NCI-H2196 (cell line): ENCODE measurements around the gene NEDD4L.
A peak's percentile ranks its signal among the peaks of the same experiment; 100 is the strongest.

Source experiments
- DNase-seq: peaks from one replicate; lab custom pipeline; 2025; ENCODE audit not compliant: unreplicated experiment; lab: John Stamatoyannopoulos, UW

The NEDD4L gene

DNA sequence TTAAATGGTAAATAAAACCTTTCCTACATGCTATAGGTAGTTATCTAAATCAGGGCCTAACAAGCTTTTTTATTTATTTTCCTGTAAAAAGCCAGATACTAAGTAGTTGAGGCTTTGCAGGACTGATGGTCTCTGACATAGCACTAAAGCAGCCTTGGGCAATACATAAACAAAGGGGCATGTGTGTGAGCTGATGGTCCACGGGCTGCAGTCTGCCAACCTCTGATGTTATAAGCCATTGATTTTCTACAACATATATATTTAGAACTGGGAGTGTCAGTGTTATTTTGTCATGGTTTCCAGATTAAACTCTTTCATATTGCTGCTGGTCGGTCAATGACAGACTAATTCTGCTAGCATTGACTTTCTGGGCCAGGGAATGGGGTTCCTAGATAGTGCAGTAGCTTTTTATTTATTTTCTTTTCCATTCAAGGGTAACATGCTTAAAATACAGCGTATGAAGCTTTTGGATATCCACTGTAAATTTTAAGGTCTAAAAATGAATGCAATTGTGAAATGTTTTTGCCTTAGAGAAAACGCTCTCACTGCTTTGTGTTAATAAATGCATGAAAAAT is 134.0 kb downstream of the NEDD4L start:
- DNase-seq = no peak

DNA sequence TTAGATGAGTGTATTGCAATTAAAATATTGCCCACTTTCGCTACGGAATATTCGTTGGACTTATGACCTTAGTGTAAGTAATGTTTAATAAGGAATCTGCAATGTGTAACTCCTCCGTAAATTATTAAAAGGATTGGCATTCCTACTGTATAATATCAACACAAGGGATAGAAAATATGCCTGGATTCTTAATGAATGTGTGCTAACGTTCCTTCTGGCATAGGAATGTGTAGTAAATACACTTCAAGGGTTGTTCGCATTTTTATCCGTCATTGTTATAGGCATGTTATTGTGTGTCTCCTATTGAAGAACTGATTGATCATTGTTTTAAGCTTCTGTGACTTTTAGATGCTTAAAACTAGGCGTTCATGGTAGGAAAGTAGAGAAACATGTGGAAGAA is 134.5 kb downstream of the NEDD4L start:
- no peak for DNase-seq

DNA sequence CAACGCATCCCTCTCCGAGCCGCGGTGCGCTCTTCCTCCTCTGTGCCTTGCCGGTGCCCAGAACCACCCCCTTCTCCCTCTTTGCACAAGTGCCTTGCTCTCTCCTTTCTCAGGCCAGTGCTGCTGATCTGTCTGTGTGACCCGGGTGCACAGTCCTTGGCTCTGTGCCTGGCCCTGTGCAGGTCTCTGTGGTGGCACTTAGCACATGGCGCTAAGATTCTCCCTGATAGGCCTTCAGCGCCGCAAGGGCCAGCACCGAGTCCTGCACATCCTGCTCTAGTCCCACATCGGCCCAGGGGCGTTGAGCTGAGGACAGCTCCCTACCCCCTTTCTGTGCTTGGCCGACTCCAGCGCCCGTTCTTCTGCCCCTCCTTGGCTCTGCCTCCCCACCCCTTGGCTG is 136.1 kb downstream of the NEDD4L start:
- no peak for DNase-seq

DNA sequence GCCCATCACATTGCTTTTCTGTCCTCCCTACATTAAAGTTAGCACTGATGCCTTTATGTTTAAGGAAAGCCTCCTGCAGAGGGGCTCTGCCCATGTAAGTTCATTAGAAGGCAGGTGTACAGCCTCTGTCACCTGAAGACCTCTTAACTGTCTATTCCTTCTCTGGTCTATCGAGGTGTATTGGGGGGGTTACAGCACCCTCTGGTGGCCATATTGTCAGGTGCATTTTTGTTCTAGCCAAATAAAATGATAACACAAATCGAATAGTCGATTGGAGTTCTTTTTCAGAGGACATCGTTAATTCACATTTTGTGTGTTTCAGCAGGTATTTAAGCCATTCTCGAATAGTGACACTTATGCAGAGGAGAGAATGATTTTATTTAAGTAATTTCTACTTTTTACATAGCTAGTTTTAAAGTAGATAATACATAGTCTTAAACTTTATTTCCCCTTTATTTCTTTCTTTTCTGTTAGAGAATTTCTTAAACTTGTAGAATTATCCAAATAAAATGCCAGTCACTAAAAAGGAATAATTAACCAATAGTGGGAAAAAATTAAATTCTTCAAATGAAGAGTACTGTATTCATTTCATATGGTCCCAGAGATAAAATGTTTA is 136.8 kb downstream of the NEDD4L start:
- peak; percentile 67 for DNase-seq

DNA sequence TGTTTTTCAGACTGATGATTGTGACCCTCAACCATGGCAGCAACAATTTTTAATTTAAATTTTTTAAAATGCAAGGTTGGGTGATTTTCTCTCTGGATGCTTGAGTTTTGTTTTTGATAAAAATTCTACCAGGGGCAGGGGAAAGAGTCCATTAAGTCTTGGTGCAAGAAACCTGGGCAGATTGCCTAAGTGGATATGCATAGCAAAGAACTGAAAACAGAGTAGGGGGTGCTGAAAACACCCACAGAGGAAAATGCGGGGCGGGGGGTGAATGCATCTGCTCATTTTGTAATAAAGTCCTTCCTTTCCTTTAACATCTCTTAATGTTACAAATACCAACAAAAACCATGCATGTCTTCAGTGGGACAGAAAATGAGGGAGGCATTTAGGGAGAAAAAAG is 138.0 kb downstream of the NEDD4L start:
- no peak for DNase-seq

DNA sequence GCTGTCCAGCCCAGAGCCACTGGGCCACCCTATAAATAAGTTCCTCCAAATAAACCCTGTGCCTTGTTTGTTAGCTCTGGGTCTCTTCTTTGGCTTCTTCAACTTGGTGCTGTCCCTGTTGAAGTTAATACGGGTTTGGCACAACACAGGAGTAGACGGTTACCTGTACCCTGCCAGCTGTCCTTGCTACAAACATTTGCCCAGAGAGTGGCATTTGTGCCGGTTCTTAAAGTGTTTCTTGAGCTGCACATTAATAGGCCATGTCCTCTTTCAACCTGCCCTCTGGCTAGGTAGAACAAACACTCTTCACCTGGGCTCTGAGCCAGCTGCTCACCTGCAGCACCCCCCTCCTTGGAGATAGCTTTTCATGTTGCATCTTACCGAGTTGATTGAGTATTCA is 139.2 kb downstream of the NEDD4L start:
- peak; percentile 75 for DNase-seq

DNA sequence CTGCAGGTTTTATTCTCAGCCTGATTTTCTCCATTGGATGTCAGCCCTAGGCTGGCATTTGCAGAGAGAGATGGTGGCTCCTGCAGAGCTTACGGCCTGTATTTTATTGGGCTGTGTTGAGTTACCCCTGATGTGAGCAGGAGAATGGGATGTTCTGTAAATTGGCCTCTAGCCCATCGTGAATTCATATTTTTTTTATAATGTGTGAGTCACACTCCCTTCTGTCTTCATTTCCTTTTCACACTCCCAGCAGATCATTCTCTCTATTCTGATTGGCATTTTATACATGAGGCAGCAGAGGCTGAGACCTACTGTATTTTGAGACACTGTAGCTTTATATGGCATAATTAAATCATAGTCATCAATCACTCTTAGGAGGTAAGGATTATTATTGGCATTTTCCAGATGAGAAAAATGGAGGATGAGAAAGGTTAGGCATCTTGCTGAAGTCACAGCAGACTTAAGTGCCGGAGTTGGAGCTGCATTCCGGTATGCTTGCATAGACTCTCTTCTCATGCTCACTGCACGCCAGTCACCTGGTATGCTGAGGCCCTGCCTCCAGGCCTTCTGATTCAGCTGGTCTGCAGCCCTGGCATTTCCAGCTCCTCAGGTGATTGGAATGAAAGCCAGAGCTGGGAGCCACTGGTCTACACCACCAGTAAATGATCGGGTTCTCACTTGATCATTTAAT is 142.4 kb downstream of the NEDD4L start:
- DNase-seq = peak; percentile 49

DNA sequence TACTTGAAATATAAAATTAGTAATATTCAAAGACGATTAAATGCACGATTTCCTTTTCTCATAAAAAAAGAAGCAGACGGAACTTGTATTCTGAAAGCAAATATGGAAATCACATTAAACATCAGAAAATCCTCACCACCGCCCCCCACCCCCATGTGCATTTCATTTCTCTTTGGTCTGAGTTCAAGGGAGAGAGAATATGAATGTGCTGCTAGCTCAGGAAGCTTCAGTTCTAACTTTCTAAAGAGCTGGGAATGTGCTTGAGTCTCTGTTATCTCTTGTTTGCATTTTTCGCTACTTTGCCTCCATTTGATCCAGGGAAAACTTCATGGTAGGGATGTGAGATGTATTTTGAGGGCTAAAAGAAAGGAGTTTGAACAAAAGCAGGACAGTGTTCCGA is 143.6 kb downstream of the NEDD4L start:
- no peak for DNase-seq

DNA sequence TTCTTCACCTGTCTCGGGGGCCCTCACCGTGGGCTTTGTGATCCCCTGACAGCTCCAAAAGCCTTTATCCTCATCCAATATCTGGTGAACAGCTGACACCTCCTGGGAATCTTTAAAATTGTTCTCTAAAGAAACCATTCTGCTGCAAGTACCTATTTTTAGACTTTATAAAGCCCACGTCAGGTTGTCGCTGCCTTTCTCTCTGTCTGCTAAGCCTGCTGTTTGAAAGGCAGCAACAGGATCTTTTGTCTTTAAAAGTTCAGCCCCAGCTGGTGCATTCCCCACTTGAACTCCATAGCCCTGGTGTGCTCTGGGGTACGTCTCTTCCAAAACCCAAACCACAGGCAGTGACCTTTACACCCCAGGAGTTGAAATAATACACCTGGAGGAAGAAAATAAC is 145.0 kb downstream of the NEDD4L start:
- DNase-seq = no peak

DNA sequence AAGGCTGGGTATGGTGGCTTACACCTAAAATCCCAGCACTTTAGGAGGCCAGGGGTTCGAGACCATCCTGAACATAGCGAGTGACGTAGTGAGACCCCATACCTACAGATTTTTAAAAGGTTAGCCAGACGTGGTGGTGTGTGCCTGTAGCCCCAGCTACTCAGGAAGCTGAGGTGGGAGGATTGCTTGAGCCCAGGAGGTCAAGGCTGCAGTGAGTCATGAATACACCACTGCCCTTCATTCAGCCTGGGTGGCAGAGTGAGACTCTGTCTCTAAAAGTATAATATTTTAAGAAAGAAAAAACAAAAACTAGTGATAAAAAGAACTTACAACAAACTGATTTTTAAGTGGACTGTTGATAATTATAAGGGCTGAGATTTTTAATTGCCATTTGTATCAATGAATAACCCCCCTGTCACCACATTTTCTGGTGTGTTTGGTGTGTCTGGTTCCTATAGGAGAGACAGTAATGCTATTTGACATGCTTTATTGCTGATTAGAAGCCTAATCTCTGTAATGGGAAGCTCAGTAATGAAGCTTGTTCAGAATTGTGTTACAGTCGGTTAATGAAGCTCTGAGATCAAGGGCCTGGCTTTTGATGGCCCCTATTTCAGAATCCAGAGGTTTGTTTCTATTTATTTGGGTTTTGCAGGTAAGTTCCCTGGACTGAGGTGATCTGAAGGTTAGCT is 147.0 kb downstream of the NEDD4L start:
- DNase-seq = no peak

DNA sequence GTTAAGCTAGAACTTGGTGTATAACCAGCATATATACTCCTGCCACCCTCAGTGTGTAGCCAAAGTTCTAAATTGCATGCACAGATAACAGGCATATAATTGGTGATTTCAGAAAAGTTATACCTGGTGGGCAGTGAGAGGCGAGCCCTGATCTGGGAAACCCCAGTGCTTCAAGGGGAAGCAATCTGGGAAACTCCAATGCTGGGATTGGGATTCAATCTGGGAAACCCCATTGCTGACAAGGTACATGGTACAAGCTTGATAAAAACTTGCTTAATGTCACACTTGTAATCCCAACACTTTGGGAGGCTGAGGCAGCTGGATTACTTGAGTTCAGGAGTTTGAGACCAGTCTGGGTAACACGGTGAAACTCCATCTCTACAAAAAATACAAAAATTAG is 147.6 kb downstream of the NEDD4L start:
- no peak for DNase-seq

DNA sequence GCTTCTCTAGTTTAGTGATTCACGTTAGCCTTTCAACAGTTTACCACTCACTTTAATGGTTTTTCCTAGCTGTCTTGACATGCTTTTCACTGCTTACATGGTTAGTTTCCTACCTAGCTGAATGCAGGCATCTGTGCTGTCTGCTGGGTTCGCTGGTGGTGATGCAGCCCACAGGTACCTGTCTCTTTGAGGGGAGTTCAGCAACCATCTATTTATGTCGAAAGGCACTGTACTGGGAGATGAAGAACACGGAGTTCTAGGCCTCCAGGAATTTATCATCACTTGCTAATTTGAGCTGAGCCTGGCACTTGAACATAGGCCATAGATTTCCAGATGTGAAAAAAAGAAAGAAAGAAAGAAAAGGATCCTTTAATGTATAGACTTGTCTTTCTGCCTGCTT is 148.5 kb downstream of the NEDD4L start:
- no peak for DNase-seq

DNA sequence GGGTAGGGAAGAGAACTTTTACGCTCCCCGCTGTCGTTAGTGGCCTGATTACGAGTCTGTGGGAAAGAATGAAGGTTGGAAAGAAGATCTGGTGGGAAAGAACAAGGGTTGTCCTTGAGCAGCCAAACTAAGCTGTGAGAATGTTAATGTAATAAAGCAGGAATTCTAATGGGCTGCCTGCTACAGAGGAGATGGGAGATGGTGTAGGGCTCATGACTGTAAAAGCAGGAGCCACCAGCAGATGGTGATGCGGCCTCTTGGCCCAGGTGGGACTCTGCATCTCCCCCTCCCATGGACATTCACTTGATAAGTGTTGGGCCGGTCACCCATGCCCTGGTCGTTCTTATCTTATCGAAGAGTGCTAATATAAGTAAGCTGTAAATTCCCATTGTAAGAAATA is 150.0 kb downstream of the NEDD4L start:
- DNase-seq = peak; percentile 16

DNA sequence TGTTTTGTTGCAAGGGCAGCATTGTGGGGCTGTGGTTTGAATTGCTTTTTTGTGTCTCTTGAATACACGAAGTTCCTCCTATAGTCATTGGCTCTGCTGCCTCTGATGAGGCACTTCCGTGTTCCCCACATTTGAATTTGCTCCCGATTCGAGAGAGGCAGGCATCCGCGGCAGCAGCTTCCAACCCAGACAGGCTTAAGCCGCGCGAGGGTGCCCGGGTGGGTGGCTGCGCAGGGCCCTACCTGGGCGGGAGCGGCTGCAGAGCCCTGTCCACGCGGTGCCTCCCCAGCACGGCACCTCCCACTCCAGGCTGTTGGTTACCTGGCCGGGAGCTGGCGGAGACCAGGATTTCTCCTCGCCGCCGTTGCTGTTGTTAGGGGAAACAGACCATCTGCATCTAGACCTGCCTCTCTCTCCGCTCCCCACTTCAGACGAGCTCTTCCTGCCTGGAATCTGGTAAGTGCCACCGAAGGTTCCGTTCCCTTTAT is 151.3 kb downstream of the NEDD4L start:
- peak; percentile 49 for DNase-seq

DNA sequence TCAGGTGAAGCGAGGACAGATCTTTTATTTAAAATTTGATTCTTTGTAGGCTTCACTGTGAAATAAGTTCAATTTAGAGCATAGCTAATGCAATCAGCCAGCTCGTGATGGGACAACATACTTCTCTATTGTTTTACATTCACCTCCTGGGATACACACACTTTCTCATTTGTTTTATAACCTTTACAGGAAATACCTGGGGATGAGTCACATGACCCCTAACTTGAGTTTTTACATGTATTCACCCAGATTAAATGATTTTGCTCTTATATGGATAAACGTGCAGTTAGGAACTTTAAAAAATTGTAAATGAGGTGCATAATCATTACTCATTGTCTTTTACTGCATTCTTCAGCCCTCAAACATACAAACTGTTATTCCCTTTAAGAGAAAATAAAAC is 152.1 kb downstream of the NEDD4L start:
- no peak for DNase-seq

DNA sequence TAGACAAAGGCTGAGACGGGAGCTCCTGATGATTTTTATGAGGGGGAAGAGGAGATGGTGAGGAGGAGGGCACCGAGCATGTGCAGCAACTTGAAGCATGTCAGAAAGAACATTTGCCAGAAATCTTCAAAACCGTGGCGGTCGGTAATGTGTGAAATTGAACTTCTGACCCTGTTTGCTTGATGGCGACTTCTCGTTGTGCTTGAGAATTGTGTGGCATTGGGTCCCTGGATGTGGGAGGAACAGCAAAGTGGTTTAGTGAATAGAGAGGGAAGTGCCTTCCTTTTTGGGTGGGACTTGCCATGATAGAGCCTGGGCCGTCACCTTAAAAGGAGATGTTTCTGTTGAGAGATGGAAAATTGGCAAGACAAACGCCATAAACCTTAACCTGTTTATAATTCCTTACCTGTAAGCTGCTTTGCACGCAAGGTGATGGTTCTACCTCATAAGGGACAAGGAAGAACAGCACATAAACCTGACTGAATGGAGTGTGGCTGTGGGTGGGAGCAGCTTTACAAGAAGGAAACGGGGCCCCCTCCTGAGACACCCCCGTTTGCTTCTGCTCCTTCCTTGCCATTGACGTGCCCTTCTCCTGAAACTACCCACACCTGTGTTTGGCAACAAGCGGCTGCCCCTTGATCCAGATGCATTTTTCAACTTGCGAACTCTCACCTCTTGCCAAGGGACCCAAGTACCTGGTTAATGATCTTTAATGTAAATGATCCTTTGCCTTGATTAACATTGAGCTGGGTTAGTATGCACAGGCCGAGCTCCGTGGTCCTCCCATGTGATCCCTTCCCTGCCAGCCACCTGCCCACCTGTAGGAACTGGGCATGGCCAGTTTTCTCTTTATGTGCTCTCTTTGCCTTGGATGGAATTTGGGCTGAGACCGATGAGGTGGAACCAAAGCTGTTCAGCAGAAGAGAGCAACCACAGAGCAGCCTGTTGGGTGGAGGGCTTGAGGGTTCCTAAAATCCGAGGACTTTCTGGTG is 153.2 kb downstream of the NEDD4L start:
- DNase-seq = peak; percentile 49

DNA sequence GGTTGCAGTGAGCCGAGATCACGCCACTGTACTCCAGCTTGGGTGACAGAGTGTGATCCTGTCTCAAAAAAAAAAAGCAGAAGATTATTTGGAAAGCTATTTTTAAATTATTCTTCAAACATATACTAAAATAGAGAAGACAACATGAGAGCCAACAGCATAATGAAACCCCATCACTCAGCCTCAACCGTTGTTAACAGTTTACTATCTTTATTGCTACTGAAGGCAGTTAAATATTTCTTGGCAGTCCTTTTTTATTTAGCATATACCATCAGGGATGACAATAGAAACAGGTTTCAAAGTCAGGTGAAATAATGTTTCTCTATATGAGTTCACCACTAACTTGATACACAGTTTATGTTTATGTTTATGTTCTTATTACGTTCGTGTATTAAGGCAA is 157.2 kb downstream of the NEDD4L start:
- DNase-seq = no peak

DNA sequence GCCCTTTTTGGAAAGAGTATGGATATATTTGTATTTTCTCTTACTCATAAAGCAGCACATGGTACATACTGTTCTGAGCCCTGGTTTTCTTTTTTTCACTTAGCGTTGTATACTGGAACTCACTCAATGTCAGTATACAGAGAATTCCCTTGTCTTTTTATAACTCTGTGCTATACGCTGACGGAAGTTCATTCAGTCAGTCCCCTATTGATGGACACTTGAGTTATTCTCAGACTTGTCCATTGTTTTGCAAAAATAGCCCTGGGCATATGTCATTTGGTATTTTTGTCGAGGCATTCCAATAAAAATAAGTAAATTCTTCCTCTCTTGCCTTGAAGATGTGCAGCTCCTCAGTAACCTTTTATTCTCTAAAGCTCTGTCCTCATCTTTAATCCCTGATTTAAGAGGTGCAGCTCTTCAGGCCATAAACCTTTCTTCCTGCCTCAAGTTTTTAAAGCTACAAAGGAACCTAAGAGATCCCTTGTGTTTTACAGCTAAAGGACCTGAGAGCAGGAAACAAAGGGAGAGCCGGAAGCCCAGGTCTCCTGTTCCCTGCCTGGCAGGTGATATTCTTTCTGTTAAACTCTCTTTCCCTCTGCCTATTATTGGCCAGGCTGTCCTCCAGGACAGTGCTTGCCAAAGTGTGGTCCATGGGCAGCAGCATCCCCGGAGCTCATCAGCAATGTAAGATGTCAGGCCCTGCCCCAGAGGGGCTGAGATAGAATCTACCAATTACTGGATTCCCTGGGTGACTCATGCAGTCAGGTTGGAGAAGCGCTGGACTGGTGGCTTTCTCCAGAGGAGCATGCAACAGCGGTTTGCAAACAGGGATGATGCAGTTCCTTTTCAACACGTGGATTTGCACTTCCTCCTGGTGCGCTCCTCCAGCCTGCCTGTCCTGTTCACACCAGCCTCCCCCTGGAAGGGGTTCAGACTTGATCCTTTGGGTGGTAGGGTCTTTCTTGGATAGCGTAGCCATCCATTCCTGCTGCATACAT is 158.0 kb downstream of the NEDD4L start:
- DNase-seq = peak; percentile 75

DNA sequence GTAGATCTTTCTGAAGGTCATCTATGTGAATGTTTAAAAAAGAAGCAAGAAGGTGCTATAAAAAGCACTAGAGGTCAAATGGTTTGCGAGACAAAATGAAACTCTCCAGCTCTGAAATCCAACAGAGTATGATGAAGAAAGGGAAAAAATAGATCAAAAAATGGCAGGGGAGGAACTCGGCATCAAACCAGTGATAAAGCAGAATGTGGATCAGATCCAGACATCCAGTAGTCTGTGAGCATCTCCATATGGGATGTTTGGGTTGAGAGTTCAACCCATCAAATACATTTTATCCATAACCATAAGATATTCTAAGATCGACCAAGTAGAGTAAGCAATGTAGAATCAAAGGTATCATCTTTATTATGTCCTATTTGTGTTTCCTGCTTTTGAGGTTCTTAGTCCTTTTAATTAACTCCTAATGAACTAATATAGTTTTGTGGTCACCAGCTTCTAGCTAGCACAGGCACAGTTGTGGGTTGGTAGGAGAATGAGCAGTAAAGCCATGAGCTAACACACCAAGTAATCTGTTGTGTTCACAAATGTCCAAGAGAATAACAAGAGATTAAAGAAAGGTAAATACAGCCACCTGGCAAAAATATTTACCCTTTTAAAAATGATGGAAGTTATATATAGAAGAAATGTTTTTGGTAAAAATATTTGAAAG is 160.9 kb downstream of the NEDD4L start:
- DNase-seq = no peak
